ENCODE data around the gene RIMKLB. TPM values are rescaled to one million over a fixed set of nuclear protein-coding genes. Genes with fewer than 3 reads are reported as not detected.

RIMKLB gene
- total RNA-seq, 4 donors from 2014 or later = 26.6 to 34.5 (median 29.2) TPM

DNA sequence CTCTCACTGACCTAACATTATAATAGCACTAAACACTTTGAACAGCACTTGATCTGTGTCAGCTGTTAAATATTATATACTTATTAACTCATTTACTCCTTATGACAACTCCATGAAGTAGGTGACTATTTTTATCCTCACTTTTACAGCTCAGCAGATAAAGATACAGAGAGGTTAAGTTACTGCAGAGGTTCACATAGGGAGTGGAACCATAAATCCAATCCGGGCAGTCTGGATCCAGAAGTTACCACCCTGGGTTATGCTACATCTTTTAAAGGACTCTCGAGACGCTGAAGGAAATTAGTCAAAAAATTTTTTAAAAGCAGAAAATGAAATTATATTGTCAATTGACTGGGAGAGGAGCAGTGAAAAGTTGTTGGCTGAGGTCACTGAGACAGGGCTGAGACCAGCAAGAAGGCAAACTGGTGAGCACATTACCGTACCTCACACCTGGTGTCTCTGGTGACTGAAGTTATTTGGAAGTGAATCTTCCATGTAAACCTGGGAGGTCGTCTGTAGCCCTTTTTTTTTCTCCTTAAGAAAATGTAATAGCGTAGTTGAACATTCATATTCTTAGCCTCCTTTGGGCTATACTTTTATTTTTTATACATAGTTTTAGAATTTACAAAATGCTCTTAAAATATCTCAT, 1.2 kb upstream of the RIMKLB start:
- intact Hi-C loops (cut with DNase I) = no loop called here
- no peaks in the 10 kb centered on the region for H3K9me3 ChIP-seq
- TF ChIP-seq POLR2A (IDR thresholded peaks at IDR 0.05; ENCODE audit: low read depth) (no peak), POLR2AphosphoS5 (IDR thresholded peaks at IDR 0.05) (no peak)
- H3K27ac ChIP-seq (replicated peaks in 1 of 4) = peak overlapping the region; percentile 97 to 98 (median 98)
- WGBS = 25% methylated on average over 6 of the region's 6 CpGs
- peaks cover 13 to 54% (median 54%) of the 10 kb centered on the region in 4 donors for H3K4me1 ChIP-seq
- peak overlapping the region; percentile 71 to 100 (median 96) for H3K4me3 ChIP-seq
- DNase-seq (ENCODE audit: extremely low spot score) = no peak
- no peaks in the 10 kb centered on the region for H3K36me3 ChIP-seq
- H3K27me3 ChIP-seq = no peaks in the 10 kb centered on the region

GRCh38 chr12:8697120-8697475, 693 bp upstream of the RIMKLB start:
- peak overlapping the region; percentile 97 to 98 (median 98) for H3K27ac ChIP-seq (replicated peaks in 1 of 4)
- WGBS = 0% methylated on average over 7 of the region's 21 CpGs
- no peaks in the 10 kb centered on the region for H3K36me3 ChIP-seq
- no peak for TF ChIP-seq POLR2AphosphoS5 (IDR thresholded peaks at IDR 0.05)
- TF ChIP-seq, protein P1, sequence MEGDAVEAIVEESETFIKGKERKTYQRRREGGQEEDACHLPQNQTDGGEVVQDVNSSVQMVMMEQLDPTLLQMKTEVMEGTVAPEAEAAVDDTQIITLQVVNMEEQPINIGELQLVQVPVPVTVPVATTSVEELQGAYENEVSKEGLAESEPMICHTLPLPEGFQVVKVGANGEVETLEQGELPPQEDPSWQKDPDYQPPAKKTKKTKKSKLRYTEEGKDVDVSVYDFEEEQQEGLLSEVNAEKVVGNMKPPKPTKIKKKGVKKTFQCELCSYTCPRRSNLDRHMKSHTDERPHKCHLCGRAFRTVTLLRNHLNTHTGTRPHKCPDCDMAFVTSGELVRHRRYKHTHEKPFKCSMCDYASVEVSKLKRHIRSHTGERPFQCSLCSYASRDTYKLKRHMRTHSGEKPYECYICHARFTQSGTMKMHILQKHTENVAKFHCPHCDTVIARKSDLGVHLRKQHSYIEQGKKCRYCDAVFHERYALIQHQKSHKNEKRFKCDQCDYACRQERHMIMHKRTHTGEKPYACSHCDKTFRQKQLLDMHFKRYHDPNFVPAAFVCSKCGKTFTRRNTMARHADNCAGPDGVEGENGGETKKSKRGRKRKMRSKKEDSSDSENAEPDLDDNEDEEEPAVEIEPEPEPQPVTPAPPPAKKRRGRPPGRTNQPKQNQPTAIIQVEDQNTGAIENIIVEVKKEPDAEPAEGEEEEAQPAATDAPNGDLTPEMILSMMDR (IDR thresholded peaks at IDR 0.05) = no peak
- TF ChIP-seq POLR2A (IDR thresholded peaks at IDR 0.05; ENCODE audit: low read depth) = no peak
- TF ChIP-seq EP300 (IDR thresholded peaks at IDR 0.05) = no peak
- no peak for DNase-seq (ENCODE audit: extremely low spot score)
- H3K4me1 ChIP-seq = peaks cover 13 to 56% (median 55%) of the 10 kb centered on the region in 4 donors
- intact Hi-C loops (cut with DNase I) = no loop called here
- H3K27me3 ChIP-seq = no peaks in the 10 kb centered on the region
- H3K9me3 ChIP-seq = no peaks in the 10 kb centered on the region
- H3K4me3 ChIP-seq = peak overlapping the region; percentile 71 to 100 (median 96)

DNA sequence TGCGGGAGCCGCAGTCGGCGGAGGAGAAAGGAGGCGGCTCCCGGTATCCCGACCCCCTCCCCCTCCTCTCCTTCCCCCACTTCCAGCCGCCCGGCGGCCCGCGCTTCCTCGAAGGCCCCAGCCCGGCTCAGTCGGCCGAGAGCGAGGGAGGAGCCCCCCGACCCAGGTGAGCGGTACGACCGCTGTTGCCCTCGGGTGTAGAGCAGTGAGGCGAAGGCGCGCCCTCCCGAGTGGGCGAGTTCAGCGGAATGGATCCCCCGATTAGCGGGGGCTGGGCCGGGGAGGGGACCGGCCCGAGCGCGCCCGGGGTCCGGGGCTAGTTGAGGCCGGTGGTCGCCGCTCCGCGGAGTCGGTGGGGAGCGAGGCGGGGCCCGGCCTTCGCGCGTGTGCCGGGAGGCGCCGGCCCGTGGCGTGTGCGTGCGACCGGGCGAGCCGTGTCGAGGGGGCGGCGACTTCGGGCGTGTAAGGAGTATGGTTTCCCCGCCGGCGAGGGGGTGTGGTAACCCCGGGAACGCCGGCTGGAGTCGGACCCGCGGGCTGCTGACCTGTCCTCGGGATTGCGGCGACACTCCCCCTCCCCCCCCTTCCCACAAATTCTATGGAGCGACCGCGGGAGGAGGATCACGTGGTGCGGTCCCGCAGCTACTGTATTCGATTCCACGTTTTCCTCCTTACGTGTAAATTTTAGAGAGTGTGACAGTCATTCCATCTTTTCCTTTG, 501 bp downstream of the RIMKLB start:
- Histone ChIP-seq H3K27ac (replicated peaks in 1 of 4) (peak overlapping the region; percentile 97 to 98 (median 98)), H3K9me3 (no peaks in the 10 kb centered on the region), H3K4me1 (peaks cover 17 to 56% (median 55%) of the 10 kb centered on the region in 4 donors), H3K36me3 (no peaks in the 10 kb centered on the region), H3K27me3 (no peaks in the 10 kb centered on the region), H3K4me3 (peak overlapping the region; percentile 71 to 100 (median 96))
- intact Hi-C loops (cut with DNase I) = no loop called here
- WGBS = under 1% methylated on average over 32 of the region's 85 CpGs
- TF ChIP-seq POLR2AphosphoS5 (IDR thresholded peaks at IDR 0.05) (peak in 1 of 2 donors; percentile 47), POLR2A (IDR thresholded peaks at IDR 0.05; ENCODE audit: low read depth) (no peak)
- no peak for DNase-seq (ENCODE audit: extremely low spot score)

DNA sequence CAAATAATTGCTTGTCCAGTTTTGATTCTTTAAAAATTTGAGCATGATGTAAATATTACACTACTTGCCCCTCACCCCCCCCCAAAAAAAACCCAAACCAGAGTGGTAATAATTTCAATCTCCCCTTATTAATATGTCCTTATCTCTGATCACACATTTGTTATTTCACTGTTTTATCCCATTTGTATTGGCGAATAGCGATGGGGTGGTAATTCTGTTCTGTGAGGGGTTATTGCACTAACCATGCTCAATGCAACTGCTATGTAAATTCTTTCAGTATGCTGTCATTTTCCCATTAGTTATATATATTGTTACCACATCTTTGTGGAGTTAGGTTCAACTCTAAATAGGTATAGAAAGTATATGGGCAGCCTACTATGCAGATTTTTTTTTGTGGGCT, 1.1 kb downstream of the RIMKLB start:
- Histone ChIP-seq H3K27me3 (no peaks in the 10 kb centered on the region), H3K9me3 (no peaks in the 10 kb centered on the region), H3K36me3 (no peaks in the 10 kb centered on the region), H3K4me3 (peak overlapping the region; percentile 71 to 100 (median 96)), H3K27ac (replicated peaks in 1 of 4) (peak overlapping the region; percentile 97 to 98 (median 98)), H3K4me1 (peaks cover 21 to 60% (median 59%) of the 10 kb centered on the region in 4 donors)
- WGBS = 15% methylated on average over 2 of the region's 2 CpGs
- TF ChIP-seq EP300 (IDR thresholded peaks at IDR 0.05) (no peak), POLR2A (IDR thresholded peaks at IDR 0.05; ENCODE audit: low read depth) (no peak), POLR2AphosphoS5 (IDR thresholded peaks at IDR 0.05) (no peak)
- TF ChIP-seq, protein P1 (IDR thresholded peaks at IDR 0.05) = no peak
- no peak for DNase-seq (ENCODE audit: extremely low spot score)
- intact Hi-C loops (cut with DNase I) = no loop called here

DNA sequence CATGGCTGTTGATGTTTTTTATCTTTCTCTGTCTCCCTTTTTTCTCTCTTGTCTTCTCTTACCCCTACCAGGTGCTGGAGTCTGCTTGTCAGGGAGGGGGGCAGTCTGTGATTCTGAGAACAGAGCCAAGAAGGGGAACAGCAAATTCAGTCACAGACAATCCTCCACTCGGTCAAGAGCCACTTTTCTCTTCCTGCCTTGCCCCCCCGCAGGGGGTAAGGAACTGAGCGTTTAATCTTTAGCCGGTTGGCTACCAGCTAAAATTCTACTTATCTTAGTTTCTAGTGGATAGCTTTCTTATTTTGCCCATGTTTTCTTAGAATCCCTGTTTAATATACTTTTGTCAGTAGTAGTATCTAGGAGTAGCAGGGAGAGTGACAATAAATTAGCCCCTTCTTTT, 1.9 kb downstream of the RIMKLB start:
- Histone ChIP-seq H3K27me3 (no peaks in the 10 kb centered on the region), H3K27ac (replicated peaks in 1 of 4) (peak overlapping the region; percentile 36 to 98 (median 70)), H3K4me1 (peaks cover 21 to 63% (median 60%) of the 10 kb centered on the region in 4 donors), H3K36me3 (no peaks in the 10 kb centered on the region), H3K9me3 (no peaks in the 10 kb centered on the region), H3K4me3 (peak overlapping the region in 3 of 4 donors; percentile 9 to 100 (median 94))
- 35% methylated on average over 4 of the region's 4 CpGs for WGBS
- no peak for DNase-seq (ENCODE audit: extremely low spot score)
- intact Hi-C loops (cut with DNase I) = loop anchor here (5.0 kb wide), 1 partner anchor 38 kb away; no protein-coding TSS in a partner anchor
- TF ChIP-seq POLR2AphosphoS5 (IDR thresholded peaks at IDR 0.05) = no peak
- TF ChIP-seq, protein P1 (IDR thresholded peaks at IDR 0.05) = no peak
- no peak for TF ChIP-seq EP300 (IDR thresholded peaks at IDR 0.05)
- no peak for TF ChIP-seq POLR2A (IDR thresholded peaks at IDR 0.05; ENCODE audit: low read depth)
